Measurements from ENCODE around the gene ZC3H10.

The ZC3H10 gene

GRCh38 chr12:56161690-56162351 is 43.8 kb downstream of the ZC3H10 start:
- ChIA-PET POLR2A (interaction anchor here (0.5 to 2.9 kb wide), 12 partner anchors 8 to 555 kb away, joined by 3 to 15 read pairs (median 4); partner anchors contain the start of genes ESYT1, PA2G4 and SMARCC2), CTCF (interaction anchor here (0.8 to 7.0 kb wide), 12 partner anchors 13 to 96 kb away, joined by 3 to 47 read pairs (median 6); partner anchors contain the start of genes ANKRD52, ESYT1, RNF41 and SMARCC2)
- DNase-seq (ENCODE audit: extremely low spot score), result no peak
- no peak for TF ChIP-seq CTCF (IDR thresholded peaks at IDR 0.05; ENCODE audit: control extremely low read depth, extremely low read depth, low read depth, missing control alignments)

GRCh38 chr12:56162468-56163290 is 44.6 kb downstream of the ZC3H10 start:
- CTCF ChIA-PET, result interaction anchor here (1.0 to 7.0 kb wide), 11 partner anchors 12 to 96 kb away, joined by 3 to 47 read pairs (median 6); partner anchors contain the start of genes ANKRD52, ESYT1, RNF41 and SMARCC2

GRCh38 chr12:56163533-56164344 is 45.7 kb downstream of the ZC3H10 start:
- no peak for TF ChIP-seq CTCF (IDR thresholded peaks at IDR 0.05; ENCODE audit: control extremely low read depth, extremely low read depth, low read depth, missing control alignments)
- ChIA-PET POLR2A (interaction anchor here (2.9 kb wide), 1 partner anchor 36 kb away, joined by 15 read pairs; the partner anchor contains the start of gene ESYT1), CTCF (interaction anchor here (1.0 to 7.0 kb wide), 8 partner anchors 11 to 58 kb away, joined by 3 to 47 read pairs (median 12); partner anchors contain the start of genes ESYT1, RNF41, SMARCC2 and ZC3H10)
- no peak for DNase-seq (ENCODE audit: extremely low spot score)

More at GRCh38 chr12:56162468-56163290, 44.6 kb downstream of the ZC3H10 start:
- POLR2A ChIA-PET, result interaction anchor here (0.6 to 2.9 kb wide), 13 partner anchors 10 to 459 kb away, joined by 3 to 15 read pairs (median 4); partner anchors contain the start of genes ESYT1, PA2G4 and RPL41
- TF ChIP-seq CTCF (IDR thresholded peaks at IDR 0.05; ENCODE audit: control extremely low read depth, extremely low read depth, low read depth, missing control alignments), result no peak
- no peak for DNase-seq (ENCODE audit: extremely low spot score)

GRCh38 chr12:56164345-56164729 is 46.3 kb downstream of the ZC3H10 start:
- CTCF ChIA-PET, result interaction anchor here (1.0 to 7.0 kb wide), 4 partner anchors 15 to 169 kb away, joined by 3 to 47 read pairs (median 12); partner anchors contain the start of genes SMARCC2 and ZC3H10
- TF ChIP-seq CTCF (IDR thresholded peaks at IDR 0.05; ENCODE audit: control extremely low read depth, extremely low read depth, low read depth, missing control alignments), result no peak
- POLR2A ChIA-PET, result interaction anchor here (1.8 kb wide), 1 partner anchor 11 kb away, joined by 6 read pairs; no protein-coding TSS in a partner anchor
- DNase-seq (ENCODE audit: extremely low spot score), result no peak

- POLR2A ChIA-PET, result interaction anchor here (0.7 to 1.8 kb wide), 3 partner anchors 10 to 260 kb away, joined by 3 to 6 read pairs (median 4); partner anchors contain the start of gene SMARCC2
- CTCF ChIA-PET, result interaction anchor here (1.0 to 7.0 kb wide), 3 partner anchors 14 to 170 kb away, joined by 3 to 47 read pairs (median 5); partner anchors contain the start of gene SMARCC2
- no peak for DNase-seq (ENCODE audit: extremely low spot score)
- no peak for TF ChIP-seq CTCF (IDR thresholded peaks at IDR 0.05; ENCODE audit: control extremely low read depth, extremely low read depth, low read depth, missing control alignments)
These were observed 47.3 kb downstream of the ZC3H10 start for GRCh38 chr12:56165369-56165768.

Data from GM10248 (cell line).